Epidermal melanocyte (primary cell): Measurements from ENCODE around the gene LY6G5C.

ENCODE experiments used
- DNase-seq: peaks from one replicate; pipeline ENCODE4 v3.0.0; 2011; ENCODE audit warnings: low spot score; ENCODE audit not compliant: insufficient read length

LY6G5C gene

GRCh38 chr6:31642798-31643570, 37.9 kb downstream of the LY6G5C start:
- DNase-seq: no peak

GRCh38 chr6:31641370-31641769, 39.5 kb downstream of the LY6G5C start:
- no peak for DNase-seq

- DNase-seq: no peak
These were observed 40.3 kb downstream of the LY6G5C start for GRCh38 chr6:31640612-31641011.

- no peak for DNase-seq
These were observed 41.4 kb downstream of the LY6G5C start for GRCh38 chr6:31639449-31639861.

GRCh38 chr6:31639043-31639442, 41.8 kb downstream of the LY6G5C start:
- DNase-seq: no peak

GRCh38 chr6:31636698-31637596, 43.9 kb downstream of the LY6G5C start:
- no peak for DNase-seq

GRCh38 chr6:31634969-31635575, 45.8 kb downstream of the LY6G5C start:
- DNase-seq: no peak

GRCh38 chr6:31634131-31634530, 46.7 kb downstream of the LY6G5C start:
- no peak for DNase-seq

GRCh38 chr6:31633447-31633846, 47.4 kb downstream of the LY6G5C start:
- no peak for DNase-seq

- DNase-seq: no peak
These were observed 48.5 kb downstream of the LY6G5C start for GRCh38 chr6:31632279-31632946.

GRCh38 chr6:31631681-31632278, 49.1 kb downstream of the LY6G5C start:
- no peak for DNase-seq

- no peak for DNase-seq
These were observed 49.7 kb downstream of the LY6G5C start for GRCh38 chr6:31631209-31631608.

- DNase-seq: no peak
These were observed 50.5 kb downstream of the LY6G5C start for GRCh38 chr6:31630177-31630934.

- no peak for DNase-seq
These were observed 51.9 kb downstream of the LY6G5C start for GRCh38 chr6:31629014-31629413.

- DNase-seq: no peak
These were observed 53.1 kb downstream of the LY6G5C start for GRCh38 chr6:31627690-31628287.

- no peak for DNase-seq
These were observed 53.9 kb downstream of the LY6G5C start for GRCh38 chr6:31626952-31627351.
